SU-DHL-6 (cell line): ENCODE data around the gene DRC1.

Experiments used
- H2AFZ ChIP-seq: fragments of 200-600 bp; sonication (generic); 2 replicates; pipeline ENCODE4 v1.6.1; 2014; ENCODE audit warnings: low read depth, mild to moderate bottlenecking, moderate library complexity, mixed read lengths, antibody characterized with exemption, low read length; ENCODE audit not compliant: severe bottlenecking
- H3F3A ChIP-seq: fragments of 200-600 bp; shearing (Covaris generic); 2 replicates; pipeline ENCODE4 v1.6.0; 2016; ENCODE audit warnings: antibody characterized with exemption, mild to moderate bottlenecking; ENCODE audit not compliant: insufficient read depth
- H3K27ac ChIP-seq: fragments of 200-600 bp; sonication (generic); 2 replicates; pipeline ENCODE4 v1.5.1; 2016; ENCODE audit warnings: low read depth, mild to moderate bottlenecking, low read length, moderate library complexity, mixed read lengths
- H3K27me3 ChIP-seq: fragments of 200-600 bp; sonication (generic), shearing (Covaris generic); 2 replicates; pipeline ENCODE4 v1.6.0; 2014; ENCODE audit warnings: mild to moderate bottlenecking, low read length
- H3K36me3 ChIP-seq: fragments of 200-600 bp; sonication (generic); 2 replicates; pipeline ENCODE4 v1.6.1; 2014; ENCODE audit warnings: mild to moderate bottlenecking, low read length, mixed read lengths
- H3K4me2 ChIP-seq: fragments of 300-600, 200-600 bp; shearing (Covaris generic), sonication (generic); 2 replicates; pipeline ENCODE4 v1.6.0; 2014; ENCODE audit warnings: low read length, low read depth, mild to moderate bottlenecking; ENCODE audit not compliant: poor library complexity, severe bottlenecking
- H3K4me3 ChIP-seq: fragments of 200-600 bp; sonication (generic); 2 replicates; pipeline ENCODE4 v1.5.1; 2014; ENCODE audit warnings: antibody characterized with exemption, low read length, mild to moderate bottlenecking, mixed read lengths; ENCODE audit not compliant: insufficient read depth, poor library complexity, severe bottlenecking
- H3K79me2 ChIP-seq: fragments of 200-600 bp; sonication (generic); 2 replicates; pipeline ENCODE4 v1.6.1; 2014; ENCODE audit warnings: mild to moderate bottlenecking, low read length, moderate library complexity; ENCODE audit not compliant: insufficient read depth
- H3K9ac ChIP-seq: fragments of 200-600 bp; sonication (generic); 2 replicates; pipeline ENCODE4 v1.7.0; 2014; ENCODE audit warnings: mild to moderate bottlenecking, low read length
- H3K9me2 ChIP-seq: fragments of 200-600 bp; sonication (generic); replicated peaks from 2 replicates; pipeline ENCODE4 v1.6.1; 2014; ENCODE audit warnings: low read length; ENCODE audit not compliant: insufficient read depth
- H3K9me3 ChIP-seq: fragments of 200-600 bp; sonication (generic); 2 replicates; pipeline ENCODE4 v1.6.1; 2014; ENCODE audit warnings: low read length, mixed read lengths; ENCODE audit not compliant: insufficient read depth
- H4K20me1 ChIP-seq: fragments of 200-600 bp; sonication (generic); 2 replicates; pipeline ENCODE4 v1.6.1; 2014; ENCODE audit warnings: low read depth, mild to moderate bottlenecking, antibody characterized with exemption, low read length, moderate library complexity, mixed read lengths
- CTCF ChIP-seq: fragments of 200-600 bp; sonication (generic); IDR thresholded peaks from one replicate; pipeline ENCODE4 v1.5.1; 2017; ENCODE audit warnings: antibody characterized with exemption, mild to moderate bottlenecking, low read length, moderate library complexity; ENCODE audit not compliant: insufficient read depth, poor library complexity, severe bottlenecking
- EZH2phosphoT487 ChIP-seq: fragments of 200-600 bp; sonication (generic), shearing (Covaris generic); conservative IDR thresholded peaks from 2 replicates; pipeline ENCODE4 v1.6.1; 2018; ENCODE audit warnings: mild to moderate bottlenecking, antibody characterized with exemption, low read length, moderate library complexity, mixed read lengths

DRC1 gene

GRCh38 chr2:26477126-26477910, 75.6 kb downstream of the DRC1 start:
- TF ChIP-seq CTCF = no peak
- TF ChIP-seq EZH2phosphoT487 = no peak
- Histone ChIP-seq H3K27ac (no peak overlapping the region), H3K9me2 (no peaks in the 10 kb centered on the region), H4K20me1 (no peaks in the 10 kb centered on the region), H3K36me3 (no peaks in the 10 kb centered on the region), H3K4me2 (no peak overlapping the region), H3K9ac (no peak overlapping the region), H3K4me3 (no peak overlapping the region), H3K79me2 (no peaks in the 10 kb centered on the region), H3F3A (no peaks in the 10 kb centered on the region), H3K9me3 (no peaks in the 10 kb centered on the region), H3K27me3 (no peaks in the 10 kb centered on the region), H2AFZ (no peak overlapping the region)

GRCh38 chr2:26477911-26478253, 76.2 kb downstream of the DRC1 start, which contains the start of gene OTOF:
Gene OTOF, minus strand, starts transcription at chr2:26478124.
- TF ChIP-seq CTCF (no peak), EZH2phosphoT487 (no peak)
- Histone ChIP-seq H3K9me2 (no peaks in the 10 kb centered on the region), H3K27ac (no peak within 1 kb of the TSS), H3K4me2 (no peak within 1 kb of the TSS), H3K4me3 (no peak within 1 kb of the TSS), H3K27me3 (no peaks in the 10 kb centered on the region), H3K9me3 (no peaks in the 10 kb centered on the region), H2AFZ (no peak within 1 kb of the TSS), H4K20me1 (no peaks in the 10 kb centered on the region), H3F3A (no peaks in the 10 kb centered on the region), H3K36me3 (no peaks in the 10 kb centered on the region), H3K9ac (no peak within 1 kb of the TSS), H3K79me2 (no peaks in the 10 kb centered on the region)

- no peak overlapping the region for H3K27ac ChIP-seq
- H3K9me3 ChIP-seq = no peaks in the 10 kb centered on the region
- H4K20me1 ChIP-seq = no peaks in the 10 kb centered on the region
- H3K9me2 ChIP-seq = no peaks in the 10 kb centered on the region
- H3K79me2 ChIP-seq = no peaks in the 10 kb centered on the region
- H3F3A ChIP-seq = no peaks in the 10 kb centered on the region
- no peak for TF ChIP-seq CTCF
- TF ChIP-seq EZH2phosphoT487 = no peak
- H2AFZ ChIP-seq = no peak overlapping the region
- H3K36me3 ChIP-seq = no peaks in the 10 kb centered on the region
- no peak overlapping the region for H3K9ac ChIP-seq
- no peaks in the 10 kb centered on the region for H3K27me3 ChIP-seq
- H3K4me3 ChIP-seq = no peak overlapping the region
- no peak overlapping the region for H3K4me2 ChIP-seq
Measured at GRCh38 chr2:26478366-26478765, 76.6 kb downstream of the DRC1 start.
